MM.1S (cell line): ENCODE results near the gene FAM50A.

Experiments
- CTCF ChIP-seq: fragments of 300-600 bp; sonication (generic); IDR thresholded peaks from 2 replicates; pipeline ENCODE4 v1.5.1; 2016; ENCODE audit warnings: antibody characterized with exemption, low read length, mixed read lengths
- EZH2 ChIP-seq: fragments of 300-600 bp; sonication (generic); optimal IDR thresholded peaks from 2 replicates; pipeline ENCODE3; 2017; ENCODE audit warnings: low read depth, mild to moderate bottlenecking, antibody characterized with exemption, low read length, mixed read lengths
- EZH2phosphoT487 ChIP-seq: fragments of 300-600 bp; sonication (generic); IDR thresholded peaks from 2 replicates; pipeline ENCODE4 v1.6.1; 2018; ENCODE audit warnings: antibody characterized with exemption, low read length

- no peak for TF ChIP-seq CTCF
- TF ChIP-seq EZH2phosphoT487: no peak
- no peak for TF ChIP-seq EZH2
Observed at GRCh38 chrX:154433605-154434004, 10.3 kb upstream of the FAM50A start.
